ENCODE data around the gene DNAH3.

DNA sequence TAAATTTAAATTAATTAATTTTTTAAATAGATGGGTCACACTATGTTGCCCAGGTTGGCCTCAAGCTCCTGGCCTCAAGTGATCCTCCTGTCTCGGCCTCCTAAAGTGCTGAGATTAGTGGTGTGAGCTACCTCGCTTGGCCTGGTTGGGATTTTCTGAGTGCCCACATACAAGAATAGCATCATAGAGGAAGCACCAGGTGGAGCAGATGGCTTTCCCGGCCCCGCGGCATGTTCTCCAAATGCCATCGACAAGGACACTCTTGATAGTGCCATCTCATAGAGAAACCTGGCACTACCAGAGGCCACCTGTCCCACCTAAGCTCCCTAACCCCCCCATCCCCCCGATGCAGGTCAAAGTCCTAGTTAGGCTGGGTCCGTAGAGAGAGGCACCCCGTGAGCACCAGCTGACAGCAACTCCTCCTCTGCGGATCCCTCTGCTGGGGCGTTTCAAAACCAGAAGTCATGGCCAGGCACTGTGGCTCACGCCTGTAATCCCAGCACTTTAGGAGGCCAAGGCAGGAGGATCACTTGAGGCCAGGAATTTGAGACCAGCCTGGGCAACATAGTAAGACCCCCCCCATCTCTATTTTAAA lies 65.9 kb downstream of the DNAH3 start:
- TF ChIP-seq EZH2phosphoT487 (IDR thresholded peaks at IDR 0.05; ENCODE audit: insufficient read depth, low read depth): no peak
- TF ChIP-seq EZH2 (IDR thresholded peaks at IDR 0.05; ENCODE audit: insufficient read depth, poor library complexity, severe bottlenecking): no peak

Data from GM23248 (cell line).